22Rv1 (cell line): ENCODE measurements around the gene CCDC81.

ENCODE experiments used
- H3K27ac ChIP-seq: fragments of 450-650 bp; 2 replicates; pipeline ENCODE4 v1.5.1; 2017
- ZFX ChIP-seq: fragments of 450-650 bp; IDR thresholded peaks from 2 replicates; pipeline ENCODE4 v1.6.1; 2017; ENCODE audit warnings: antibody characterized with exemption, borderline replicate concordance
- TF ChIP-seq, protein P1 (sequence below): fragments of 450-650 bp; IDR thresholded peaks from 2 replicates; pipeline ENCODE4 v1.5.1; 2017; ENCODE audit warnings: mild to moderate bottlenecking

Gene CCDC81

GRCh38 chr11:86459682-86460460, 85.2 kb downstream of the CCDC81 start:
- no peak for TF ChIP-seq ZFX
- TF ChIP-seq, protein P1, sequence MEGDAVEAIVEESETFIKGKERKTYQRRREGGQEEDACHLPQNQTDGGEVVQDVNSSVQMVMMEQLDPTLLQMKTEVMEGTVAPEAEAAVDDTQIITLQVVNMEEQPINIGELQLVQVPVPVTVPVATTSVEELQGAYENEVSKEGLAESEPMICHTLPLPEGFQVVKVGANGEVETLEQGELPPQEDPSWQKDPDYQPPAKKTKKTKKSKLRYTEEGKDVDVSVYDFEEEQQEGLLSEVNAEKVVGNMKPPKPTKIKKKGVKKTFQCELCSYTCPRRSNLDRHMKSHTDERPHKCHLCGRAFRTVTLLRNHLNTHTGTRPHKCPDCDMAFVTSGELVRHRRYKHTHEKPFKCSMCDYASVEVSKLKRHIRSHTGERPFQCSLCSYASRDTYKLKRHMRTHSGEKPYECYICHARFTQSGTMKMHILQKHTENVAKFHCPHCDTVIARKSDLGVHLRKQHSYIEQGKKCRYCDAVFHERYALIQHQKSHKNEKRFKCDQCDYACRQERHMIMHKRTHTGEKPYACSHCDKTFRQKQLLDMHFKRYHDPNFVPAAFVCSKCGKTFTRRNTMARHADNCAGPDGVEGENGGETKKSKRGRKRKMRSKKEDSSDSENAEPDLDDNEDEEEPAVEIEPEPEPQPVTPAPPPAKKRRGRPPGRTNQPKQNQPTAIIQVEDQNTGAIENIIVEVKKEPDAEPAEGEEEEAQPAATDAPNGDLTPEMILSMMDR, result no peak
- no peak overlapping the region for H3K27ac ChIP-seq

- H3K27ac ChIP-seq, result no peak overlapping the region
- TF ChIP-seq, protein P1, result no peak
- TF ChIP-seq ZFX, result no peak
These were observed 86.0 kb downstream of the CCDC81 start for GRCh38 chr11:86460461-86461385.

DNA sequence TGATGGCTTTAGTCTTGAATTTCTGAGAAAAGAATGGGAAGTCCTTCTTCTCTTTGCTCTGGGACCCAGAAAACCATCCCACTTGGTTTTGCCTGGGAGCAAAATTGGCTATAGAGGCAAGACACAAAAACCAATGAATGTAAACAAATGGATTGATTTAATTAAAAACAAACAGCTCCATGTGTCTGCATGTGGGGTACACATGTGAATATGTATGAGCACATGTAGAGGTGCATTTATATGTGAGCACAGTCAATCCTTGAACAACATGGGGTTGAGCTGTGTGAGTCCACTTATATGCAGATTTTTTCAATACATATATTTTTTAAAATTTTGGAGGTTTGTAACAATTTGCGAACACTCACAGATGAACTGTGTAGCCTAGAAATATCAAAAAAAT, 87.2 kb downstream of the CCDC81 start:
- no peak overlapping the region for H3K27ac ChIP-seq
- TF ChIP-seq, protein P1, result no peak
- TF ChIP-seq ZFX, result no peak

DNA sequence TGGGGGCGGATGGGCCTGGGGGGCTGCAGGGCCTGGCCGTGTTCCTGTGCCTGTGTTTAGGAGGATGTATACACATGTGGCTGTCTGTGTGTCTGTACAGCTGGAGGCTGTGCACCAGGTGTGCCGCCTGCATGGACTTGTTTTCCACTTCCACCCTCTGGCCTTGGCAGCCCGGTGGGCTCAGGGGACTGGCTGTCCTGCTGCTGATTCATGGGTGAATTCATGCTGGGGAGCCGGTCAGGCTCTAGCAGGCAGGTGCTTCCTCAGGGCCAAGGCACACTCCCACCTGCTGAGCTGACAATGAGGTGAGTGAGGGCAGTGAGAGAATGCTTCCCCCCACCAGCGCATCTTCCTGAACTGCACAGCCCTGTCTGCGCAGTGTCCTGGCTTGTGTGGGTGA, 88.4 kb downstream of the CCDC81 start:
- no peak overlapping the region for H3K27ac ChIP-seq
- TF ChIP-seq ZFX, result no peak
- TF ChIP-seq, protein P1, result no peak

GRCh38 chr11:86463955-86464354, 89.3 kb downstream of the CCDC81 start:
- TF ChIP-seq, protein P1, result no peak
- TF ChIP-seq ZFX, result no peak

DNA sequence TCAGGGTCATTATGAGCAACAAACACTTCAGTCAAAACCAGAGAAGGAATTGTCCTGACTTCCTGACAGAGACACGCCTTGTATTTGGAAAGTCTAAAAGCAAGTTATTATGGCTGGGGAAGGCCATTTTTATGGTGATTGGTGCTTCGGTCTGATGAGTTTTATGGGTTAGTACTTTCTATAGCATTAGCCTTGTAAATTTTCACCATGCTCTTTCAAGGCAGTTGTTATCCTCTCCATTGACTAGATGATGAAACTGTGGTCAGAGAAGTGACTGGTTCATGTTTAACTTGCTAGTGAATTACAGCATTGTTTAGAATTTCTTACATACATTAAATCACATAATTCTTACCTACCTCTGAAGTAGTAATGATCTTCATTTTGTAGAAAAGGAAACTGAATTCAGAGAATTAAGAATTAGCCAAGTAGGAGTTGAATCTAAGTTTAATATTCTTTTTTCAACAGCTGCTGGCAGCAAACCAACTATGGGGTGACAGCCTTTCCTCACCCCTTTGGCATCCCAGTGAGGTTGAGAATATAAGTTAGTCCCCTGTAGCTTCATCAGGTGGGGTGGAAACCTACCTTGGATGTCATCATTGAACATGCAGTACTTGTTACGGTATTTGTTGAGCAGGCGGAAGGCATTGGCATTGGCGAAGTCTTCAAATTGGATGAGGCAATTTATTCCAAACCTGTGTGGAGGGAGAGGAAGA, 90.0 kb downstream of the CCDC81 start:
- no peak overlapping the region for H3K27ac ChIP-seq
- TF ChIP-seq, protein P1, result no peak
- TF ChIP-seq ZFX, result no peak

More at GRCh38 chr11:86463955-86464354, 89.3 kb downstream of the CCDC81 start:
- H3K27ac ChIP-seq, result no peak overlapping the region

GRCh38 chr11:86468169-86468568, 93.5 kb downstream of the CCDC81 start:
- no peak overlapping the region for H3K27ac ChIP-seq
- TF ChIP-seq ZFX, result no peak
- TF ChIP-seq, protein P1, result no peak
